GM21717 (cell line): ENCODE measurements around the gene CYP4F2.
"Not testable (repeated sequence)": the region's sequence is repeated elsewhere in the genome, so short reads cannot be mapped to it uniquely, and the experiment has no call there.

Experiments
- ATAC-seq: cut with Tn5 transposase; IDR thresholded peaks from one replicate; pipeline ENCODE4 v1.9.1; 2021; ENCODE audit warnings: mild to moderate bottlenecking, moderate library complexity; ENCODE audit not compliant: unreplicated experiment

Gene CYP4F2

GRCh38 chr19:15897738-15898276 lies at the start of gene CYP4F2:
CYP4F2 (minus strand) TSS chr19:15898074; CDS start chr19:15897611, 463 bp downstream.
- no peak for ATAC-seq

GRCh38 chr19:15945301-15945700 lies 47.4 kb upstream of the CYP4F2 start:
- no peak for ATAC-seq

GRCh38 chr19:15944401-15944800 lies 46.5 kb upstream of the CYP4F2 start:
- ATAC-seq, result no peak

GRCh38 chr19:15937771-15938170 lies 39.9 kb upstream of the CYP4F2 start:
- no peak for ATAC-seq

GRCh38 chr19:15936950-15937349 lies 39.1 kb upstream of the CYP4F2 start:
- ATAC-seq, result no peak

GRCh38 chr19:15936173-15936572 lies 38.3 kb upstream of the CYP4F2 start:
- ATAC-seq, result no peak

GRCh38 chr19:15935167-15935702 lies 37.4 kb upstream of the CYP4F2 start:
- ATAC-seq, result no peak

GRCh38 chr19:15934332-15935078 lies 36.6 kb upstream of the CYP4F2 start, which contains the start of gene CYP4F11:
CYP4F11 (minus strand) TSS chr19:15934529; CDS start chr19:15934408, 121 bp downstream.
- no peak for ATAC-seq

- not testable (repeated sequence) for ATAC-seq
Measured at GRCh38 chr19:15933761-15934331, 36.0 kb upstream of the CYP4F2 start.

- no peak for ATAC-seq
Measured at GRCh38 chr19:15928321-15928720, 30.4 kb upstream of the CYP4F2 start.

- ATAC-seq, result no peak
Measured at GRCh38 chr19:15926484-15926883, 28.6 kb upstream of the CYP4F2 start.

- ATAC-seq, result no peak
Measured at GRCh38 chr19:15923702-15924101, 25.8 kb upstream of the CYP4F2 start.

GRCh38 chr19:15922021-15922420 lies 24.1 kb upstream of the CYP4F2 start:
- no peak for ATAC-seq

GRCh38 chr19:15919243-15919642 lies 21.4 kb upstream of the CYP4F2 start:
- no peak for ATAC-seq

- ATAC-seq, result no peak
Measured at GRCh38 chr19:15915109-15915508, 17.2 kb upstream of the CYP4F2 start.

- no peak for ATAC-seq
Measured at GRCh38 chr19:15913830-15914229, 16.0 kb upstream of the CYP4F2 start.

GRCh38 chr19:15913384-15913783 lies 15.5 kb upstream of the CYP4F2 start:
- ATAC-seq, result no peak

- no peak for ATAC-seq
Measured at GRCh38 chr19:15911599-15912235, 13.8 kb upstream of the CYP4F2 start.

- no peak for ATAC-seq
Measured at GRCh38 chr19:15905026-15905425, 7.2 kb upstream of the CYP4F2 start.

GRCh38 chr19:15902898-15903297 lies 5.0 kb upstream of the CYP4F2 start:
- not testable (repeated sequence) for ATAC-seq

GRCh38 chr19:15902254-15902653 lies 4.4 kb upstream of the CYP4F2 start:
- ATAC-seq, result no peak
